HG02973 (cell line): ENCODE results near the gene PIK3C3.
"Not testable (repeated sequence)": the region's sequence is repeated elsewhere in the genome, so short reads cannot be mapped to it uniquely, and the experiment has no call there.

Experiments used
- ATAC-seq: cut with Tn5 transposase; IDR thresholded peaks from one replicate; pipeline ENCODE4 v1.9.1; 2021; ENCODE audit warnings: moderate library complexity; ENCODE audit not compliant: unreplicated experiment

Gene PIK3C3

DNA sequence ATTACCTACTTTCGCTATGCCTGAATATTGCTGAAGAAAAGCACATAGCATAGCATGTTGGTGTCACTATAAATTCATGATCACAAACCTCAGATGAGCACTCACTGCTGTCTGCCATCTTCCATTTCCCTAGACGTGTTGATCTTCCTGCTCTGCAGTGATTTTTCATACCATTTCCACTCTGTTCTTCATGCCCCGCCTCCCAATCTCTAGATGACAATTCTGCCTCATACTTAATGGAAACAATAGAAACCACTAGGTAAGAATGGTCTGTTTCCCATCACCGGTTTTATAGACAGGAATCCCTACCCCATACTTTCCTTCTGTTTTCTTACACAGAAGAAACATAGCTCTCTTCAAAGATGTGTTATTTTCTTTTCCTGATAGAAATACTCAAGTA is 63.8 kb downstream of the PIK3C3 start:
- no peak for ATAC-seq

DNA sequence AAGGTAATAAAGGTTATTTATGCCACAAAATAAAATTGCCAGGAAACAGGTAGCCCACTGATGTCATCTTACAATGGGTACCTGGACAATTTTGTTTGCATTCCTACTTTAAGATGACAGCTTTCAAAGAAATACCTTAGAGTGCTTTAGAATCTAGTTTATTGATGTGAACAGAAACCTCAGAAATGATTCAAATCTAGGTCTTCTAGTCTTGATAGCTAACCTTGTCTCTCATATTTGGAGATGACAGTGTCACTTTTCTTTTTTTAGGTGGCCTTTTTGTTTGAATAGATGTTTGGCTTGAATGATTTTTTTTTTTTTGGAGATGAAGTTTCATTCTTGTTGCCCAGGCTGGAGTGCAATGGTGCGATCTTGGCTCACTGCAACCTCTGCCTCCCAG is 69.1 kb downstream of the PIK3C3 start:
- peak; percentile 28 for ATAC-seq

DNA sequence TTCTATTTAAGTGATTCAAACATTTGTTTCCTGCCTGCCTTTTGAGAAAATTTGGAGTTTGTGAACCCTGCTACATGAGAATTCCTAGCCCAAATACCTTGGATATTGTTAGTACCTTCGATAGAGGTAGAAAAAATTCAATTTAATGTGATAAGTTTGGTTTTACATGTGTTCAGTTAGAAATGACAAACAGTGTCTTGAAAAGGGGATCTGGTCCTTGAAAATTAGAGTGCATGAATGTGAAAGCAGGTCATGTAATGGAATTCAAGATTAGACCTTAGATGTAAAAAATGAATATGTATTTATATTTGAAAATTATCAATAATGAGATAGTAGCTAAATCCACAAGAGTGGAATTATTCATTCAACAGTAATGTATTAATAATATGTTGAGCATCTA is 70.5 kb downstream of the PIK3C3 start:
- peak; percentile 33 for ATAC-seq

DNA sequence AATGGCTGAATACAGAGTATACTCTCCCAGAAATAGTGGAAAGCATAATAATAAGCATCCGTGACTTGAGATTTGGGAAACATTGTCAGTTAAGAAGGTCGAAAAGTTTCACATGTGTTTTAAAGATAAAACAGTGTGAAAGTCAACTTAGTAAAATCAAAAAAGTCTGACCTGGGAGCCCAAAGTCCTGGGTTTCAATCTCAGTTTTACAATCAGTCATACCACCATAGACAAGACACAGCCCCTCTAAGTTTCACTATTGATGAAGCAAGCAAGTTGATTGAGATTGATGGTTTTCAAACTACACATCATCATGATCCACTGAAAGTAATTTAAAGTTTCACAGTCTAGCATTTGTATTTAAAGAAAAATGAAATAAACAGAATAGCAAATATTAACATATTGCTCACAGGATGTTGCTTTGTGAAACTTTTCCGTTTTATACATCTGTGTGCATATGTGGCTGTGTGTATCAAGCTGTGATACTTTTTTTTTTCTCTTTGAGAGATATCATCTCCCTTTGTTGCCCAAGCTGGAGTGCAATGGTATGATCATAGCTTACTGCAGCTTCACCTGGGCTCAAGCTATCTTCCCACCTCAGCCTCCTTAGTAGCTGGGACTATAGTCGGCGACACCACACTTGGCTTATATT is 71.1 kb downstream of the PIK3C3 start:
- ATAC-seq: peak; percentile 89

DNA sequence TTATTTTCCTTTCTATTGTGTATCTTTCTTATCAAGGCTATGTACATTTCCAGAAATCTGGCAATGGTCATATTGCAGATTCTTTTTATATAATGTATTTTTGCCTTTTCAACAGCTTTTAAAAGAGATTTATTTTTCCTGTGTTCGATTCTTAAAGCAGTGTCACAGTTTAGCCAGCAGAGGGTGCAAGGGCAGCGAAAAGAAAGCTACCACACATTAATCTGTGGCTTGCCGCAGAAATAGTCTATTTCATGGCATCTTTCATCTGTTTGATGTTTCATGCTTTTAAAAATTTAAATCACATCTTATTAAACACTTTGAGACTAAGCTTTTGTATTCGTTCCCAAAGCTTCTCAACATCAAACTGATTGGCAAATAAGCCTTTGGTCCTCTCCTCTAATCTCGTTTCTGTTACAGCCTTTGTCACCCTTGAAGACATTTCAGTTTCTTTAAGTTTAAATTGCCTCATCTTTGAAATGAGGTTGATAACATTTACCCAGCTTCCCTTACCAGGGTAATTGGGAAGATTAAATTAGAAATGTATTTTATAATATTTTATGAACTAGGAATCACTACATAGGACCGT is 73.3 kb downstream of the PIK3C3 start:
- ATAC-seq: no peak

DNA sequence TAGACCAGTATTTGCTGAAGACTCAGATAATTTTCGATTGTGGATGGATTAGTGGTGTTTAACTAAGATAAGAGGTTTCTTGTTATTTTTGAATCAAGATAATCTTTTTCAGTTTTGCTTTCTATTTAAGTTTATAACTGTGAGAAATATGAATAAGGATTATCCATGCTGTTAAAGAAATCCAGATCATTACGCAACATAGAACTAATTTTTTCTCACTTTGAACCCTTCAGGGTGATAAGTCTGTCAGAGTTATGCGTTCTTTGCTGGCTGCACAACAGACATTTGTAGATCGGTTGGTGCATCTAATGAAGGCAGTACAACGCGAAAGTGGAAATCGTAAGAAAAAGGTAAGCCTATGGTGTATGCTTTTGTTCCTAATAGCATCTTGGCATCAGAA is 74.1 kb downstream of the PIK3C3 start:
- ATAC-seq: no peak

DNA sequence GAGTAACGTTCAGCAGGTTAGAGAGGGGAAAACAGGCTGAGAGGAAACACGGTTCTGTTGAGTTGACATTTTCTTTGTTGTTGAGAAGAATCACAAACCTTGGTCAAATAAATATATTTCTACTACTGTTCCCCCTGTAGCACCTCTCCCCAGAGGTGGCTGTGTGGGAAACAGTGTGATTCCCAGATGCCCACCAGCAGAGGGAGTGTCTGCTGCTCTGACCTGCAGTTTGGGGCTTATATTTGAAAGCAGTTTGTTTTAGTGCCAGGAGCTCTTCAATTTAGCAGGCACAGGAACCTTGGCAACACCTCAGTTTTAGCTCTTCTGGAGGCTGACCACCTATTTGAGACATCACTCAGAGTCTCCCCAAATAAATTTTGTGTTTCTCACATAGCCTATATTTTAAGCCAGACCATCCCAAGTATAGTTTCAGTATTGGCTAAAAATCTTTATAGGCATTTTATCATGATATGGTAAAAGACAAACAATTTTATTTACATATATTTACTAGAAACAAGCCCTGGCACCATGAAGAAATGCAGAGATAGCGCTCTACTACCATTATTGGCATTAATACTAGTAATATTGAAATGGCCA is 75.7 kb downstream of the PIK3C3 start:
- ATAC-seq: no peak

DNA sequence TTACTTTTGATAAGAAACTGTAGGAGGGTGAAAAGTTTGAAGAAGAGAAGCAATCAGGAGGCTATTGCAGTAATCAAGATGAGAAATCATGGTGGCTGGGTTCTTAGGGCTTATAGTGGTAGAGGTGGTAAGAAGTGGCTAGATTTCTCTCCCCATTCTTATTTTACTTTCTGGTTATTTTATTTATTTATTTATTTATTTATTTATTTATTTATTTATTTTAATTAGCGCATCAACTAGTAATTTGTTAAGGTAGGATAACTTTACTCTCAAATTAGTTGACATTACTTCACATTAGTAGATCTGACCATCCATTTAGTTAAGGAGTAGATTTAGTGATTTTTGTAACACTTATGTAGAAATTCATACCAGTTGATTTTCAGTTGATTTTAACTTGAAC is 77.4 kb downstream of the PIK3C3 start:
- no peak for ATAC-seq

DNA sequence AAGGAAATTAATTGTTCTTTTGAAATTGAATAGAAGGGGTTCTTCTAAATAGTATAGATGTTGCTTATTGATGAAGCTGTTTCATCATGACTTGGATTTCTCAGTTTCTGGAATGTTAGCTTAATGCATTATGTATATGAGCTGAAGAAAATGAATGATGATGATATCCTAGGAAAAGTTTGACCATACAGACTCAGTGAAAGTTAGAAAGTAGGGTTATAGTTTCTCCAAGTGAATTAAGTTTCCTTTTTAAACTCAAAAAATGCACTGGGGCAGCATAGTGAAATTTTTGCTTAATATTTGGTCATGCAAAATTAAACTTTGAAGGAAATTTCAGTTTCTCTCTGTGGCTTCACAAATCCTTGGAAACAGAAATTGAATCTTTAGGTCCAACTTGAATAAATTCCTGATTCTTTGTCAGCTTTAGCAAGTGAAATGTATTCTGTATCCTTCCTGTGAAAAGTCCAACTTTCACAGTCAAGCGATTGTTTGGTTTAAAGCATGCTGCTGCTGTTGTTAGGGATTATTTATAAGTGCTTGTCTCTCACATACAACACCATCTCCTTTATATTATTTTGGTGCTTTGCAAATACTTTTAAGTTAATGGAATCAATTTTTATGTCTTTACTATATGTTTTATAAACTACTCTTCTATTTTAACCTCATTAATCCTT is 78.2 kb downstream of the PIK3C3 start:
- no peak for ATAC-seq

DNA sequence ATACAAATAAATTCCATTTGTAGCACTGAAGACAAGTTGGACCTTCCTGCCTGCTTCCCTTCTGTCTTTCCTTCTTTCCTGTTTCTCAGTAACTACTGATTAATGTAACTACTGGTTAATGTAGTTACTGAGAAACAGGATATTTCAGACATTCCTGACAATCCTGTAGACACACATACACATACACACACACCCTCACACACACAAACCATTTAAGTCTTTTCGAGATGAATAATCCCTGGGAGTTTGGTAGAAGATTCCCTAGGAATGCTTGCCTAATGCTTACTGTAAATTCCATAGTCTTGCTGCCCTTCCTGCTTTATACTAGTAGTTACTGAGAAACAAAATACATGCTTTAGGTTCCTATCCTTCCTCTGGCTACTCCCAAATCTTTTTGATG is 83.9 kb downstream of the PIK3C3 start:
- no peak for ATAC-seq

DNA sequence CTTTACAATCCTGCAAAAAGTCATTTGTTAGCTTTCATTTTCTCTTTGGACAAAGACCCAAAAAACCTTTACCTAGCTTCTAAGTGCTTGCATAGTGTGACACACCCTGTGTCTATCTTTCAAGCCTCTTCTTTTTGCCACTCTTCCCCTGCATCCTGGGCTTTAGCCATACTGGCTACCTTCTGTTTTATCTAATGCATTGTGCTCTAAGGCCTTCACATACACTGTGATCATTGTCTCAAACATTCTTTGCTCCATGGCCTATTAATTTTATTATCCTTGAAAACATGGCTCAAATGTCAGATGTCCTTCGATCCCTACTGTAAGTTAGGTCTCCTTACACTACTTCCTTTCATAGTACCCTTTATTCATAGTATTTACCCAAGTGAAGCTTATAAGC is 84.4 kb downstream of the PIK3C3 start:
- no peak for ATAC-seq

DNA sequence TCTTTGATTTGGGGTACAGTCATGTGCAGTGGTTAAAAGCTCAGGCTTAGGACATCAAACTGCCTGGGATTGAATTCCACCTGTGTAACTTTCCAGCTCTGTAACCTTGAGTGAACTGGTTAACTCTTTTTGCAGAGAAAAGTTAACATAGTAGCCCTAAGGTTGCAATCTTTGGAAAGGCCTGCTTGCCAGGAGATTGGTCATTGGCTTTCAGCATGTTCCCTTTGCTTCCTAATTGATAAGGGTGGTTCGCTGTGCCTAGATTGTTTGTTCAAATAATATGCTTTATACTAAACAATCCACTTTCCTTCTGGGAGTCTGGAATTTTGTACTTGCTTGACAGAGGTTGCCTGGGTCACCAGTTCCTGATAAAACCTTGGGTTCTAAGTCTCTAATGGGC is 86.8 kb downstream of the PIK3C3 start:
- ATAC-seq: no peak

DNA sequence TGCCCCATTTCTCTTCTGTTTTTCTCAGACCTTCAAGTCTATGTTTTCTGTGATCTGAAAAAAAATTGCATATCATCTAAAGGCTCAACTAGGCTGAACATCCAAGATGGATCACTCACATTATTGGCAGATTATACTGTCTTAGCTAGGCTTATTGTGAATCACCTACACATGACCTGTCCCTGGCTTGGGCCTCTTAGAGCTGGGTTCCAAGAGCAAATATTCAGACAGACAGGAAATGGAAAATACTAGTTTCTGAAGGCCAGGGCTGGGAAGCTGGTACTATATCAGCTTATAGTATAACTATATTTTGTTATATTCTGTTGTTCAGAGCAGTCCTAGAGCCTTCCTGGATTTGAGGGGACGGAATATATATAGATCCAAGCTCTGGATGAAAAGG is 90.3 kb downstream of the PIK3C3 start:
- ATAC-seq: no peak

DNA sequence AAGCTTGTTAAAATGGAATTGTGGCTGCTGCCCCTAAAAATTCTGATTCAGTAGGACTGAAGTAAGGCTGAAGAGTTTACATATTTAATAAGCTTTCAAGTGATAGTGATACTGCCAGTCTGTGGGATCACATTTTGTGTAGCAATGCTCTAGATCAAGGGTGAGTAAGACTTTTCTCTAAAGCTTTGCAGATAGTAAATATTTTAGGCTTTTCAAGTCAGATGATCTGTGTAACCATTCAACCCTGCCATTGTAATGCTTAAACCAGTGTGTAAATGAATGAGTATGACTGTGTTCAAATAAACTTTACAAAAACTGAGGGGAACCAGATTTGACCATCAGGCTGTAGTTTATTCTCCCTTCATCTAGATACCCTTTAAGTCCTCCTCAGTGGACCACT is 92.7 kb downstream of the PIK3C3 start:
- no peak for ATAC-seq

DNA sequence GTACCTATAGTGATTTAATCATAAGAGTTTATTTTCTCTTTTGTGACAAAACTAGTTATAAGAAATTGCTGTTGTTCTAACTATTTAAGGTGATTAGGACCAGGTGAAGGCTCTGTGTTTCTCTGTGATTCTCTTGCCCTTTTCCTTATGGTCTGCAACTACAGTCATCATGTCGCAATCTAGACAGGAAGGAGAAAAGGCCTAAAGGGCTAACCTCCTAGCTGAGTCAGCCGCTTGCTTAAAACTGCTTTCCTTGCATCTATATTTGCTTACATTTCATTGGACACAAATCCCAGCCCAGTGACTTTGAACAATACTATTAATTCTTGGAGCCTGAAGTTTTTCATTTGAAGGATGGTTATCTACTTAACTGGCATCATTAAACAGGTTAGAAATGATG is 93.1 kb downstream of the PIK3C3 start:
- ATAC-seq: no peak

DNA sequence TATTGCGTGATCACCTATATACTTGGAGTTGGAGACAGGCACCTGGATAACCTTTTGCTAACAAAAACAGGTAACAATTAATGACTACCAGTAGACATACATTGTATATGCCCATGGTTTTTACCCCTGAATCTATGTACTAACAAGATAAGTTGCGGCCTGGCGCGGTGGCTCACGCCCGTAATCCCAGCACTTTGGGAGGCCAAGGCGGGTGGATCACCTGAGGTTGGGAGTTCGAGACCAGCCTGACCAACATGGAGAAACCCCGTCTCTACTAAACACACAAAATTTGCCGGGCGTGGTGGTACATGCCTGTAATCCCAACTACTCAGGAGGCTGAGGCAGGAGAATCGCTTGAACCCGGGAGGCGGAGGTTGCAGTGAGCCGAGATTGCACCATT is 94.5 kb downstream of the PIK3C3 start:
- not testable (repeated sequence) for ATAC-seq

DNA sequence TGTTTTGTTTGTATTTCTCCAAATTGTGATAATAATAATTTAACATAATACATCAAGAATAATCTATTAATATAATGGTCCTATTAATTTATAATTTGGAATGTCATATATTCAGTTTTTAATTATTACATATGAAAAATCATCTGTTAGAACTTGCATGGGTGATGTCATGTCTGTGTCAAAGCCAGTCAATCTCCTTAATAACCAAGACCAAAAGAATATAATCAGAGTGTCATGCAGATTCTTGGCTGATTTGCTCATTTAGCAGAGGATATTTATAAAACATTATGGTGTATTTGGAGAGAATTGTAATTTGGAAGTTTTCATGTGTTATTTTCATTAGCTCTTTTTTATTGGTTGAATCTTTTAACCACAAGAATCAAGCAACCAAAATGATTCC is 96.4 kb downstream of the PIK3C3 start:
- ATAC-seq: no peak

DNA sequence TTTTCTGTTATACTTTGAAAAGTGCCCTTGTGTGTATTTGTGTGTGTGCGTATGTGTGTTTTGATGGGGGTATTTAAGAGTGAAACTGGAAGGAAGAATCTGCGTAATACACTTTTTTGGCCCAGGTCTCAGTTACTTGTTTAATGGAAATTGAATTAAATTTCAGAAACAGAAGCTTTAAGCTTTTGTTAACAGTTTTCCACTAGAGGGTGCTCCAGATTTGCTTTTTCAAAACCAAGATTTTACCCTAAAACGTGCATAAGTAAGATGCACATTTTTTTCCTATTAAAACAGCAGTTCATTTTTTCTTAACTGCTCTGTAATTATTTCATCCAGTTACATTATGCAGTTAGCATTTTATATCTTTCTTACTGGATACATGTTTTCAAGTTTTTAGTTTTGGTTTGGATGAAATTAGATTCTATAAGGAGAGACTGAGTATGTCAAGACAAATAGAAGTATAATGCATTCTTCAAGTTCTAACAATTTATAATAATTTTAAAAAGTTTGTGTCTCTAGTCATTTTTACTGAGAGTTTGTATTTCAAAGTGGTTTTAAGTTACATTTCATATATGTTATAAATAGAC is 97.2 kb downstream of the PIK3C3 start:
- ATAC-seq: no peak

DNA sequence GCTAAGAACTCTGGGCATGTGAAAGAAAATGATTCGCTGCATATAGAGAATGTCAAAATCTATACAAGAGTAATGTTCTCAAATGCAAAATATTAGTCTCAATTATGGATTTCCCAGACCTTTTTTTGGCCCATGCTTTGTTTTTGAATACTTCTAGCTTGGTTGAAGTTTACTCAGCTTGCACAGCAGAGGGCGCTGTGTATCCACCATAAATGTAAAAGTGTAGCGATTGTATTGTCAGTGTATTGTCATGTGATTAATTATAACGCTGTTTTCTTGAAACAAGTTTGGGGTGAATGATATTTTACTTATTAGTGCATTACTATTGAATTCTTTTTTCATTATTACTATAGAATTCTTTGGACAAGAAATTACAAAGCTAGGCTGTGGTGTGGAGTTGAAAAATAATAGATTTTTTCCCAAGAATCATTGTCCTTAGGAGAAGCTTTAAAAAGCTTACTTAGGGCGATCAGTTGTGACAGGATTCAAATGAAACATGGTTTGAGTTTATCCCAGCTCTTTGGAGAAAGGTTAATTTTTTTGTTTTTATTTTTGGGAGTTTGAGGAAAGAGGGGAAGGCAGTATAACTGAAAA is 98.3 kb downstream of the PIK3C3 start:
- ATAC-seq: peak; percentile 94

DNA sequence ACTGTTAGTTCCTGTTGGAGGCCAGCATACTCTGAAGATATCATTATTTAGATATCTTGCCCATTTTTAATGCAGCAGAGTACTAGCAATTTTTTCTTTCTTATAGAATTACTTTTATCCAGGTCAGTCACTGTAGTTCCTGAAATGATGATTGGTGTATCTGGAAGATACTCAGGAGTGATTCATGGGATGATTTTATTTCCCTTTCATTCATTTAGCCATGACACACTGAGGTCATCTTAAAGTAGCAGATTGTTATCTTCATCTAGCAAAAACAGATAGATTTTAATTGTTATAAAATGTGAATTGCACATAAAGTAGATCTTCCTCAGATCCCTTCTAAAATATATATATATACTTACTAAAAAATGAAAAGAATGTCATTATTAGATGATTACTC is 109.1 kb downstream of the PIK3C3 start:
- ATAC-seq: no peak

DNA sequence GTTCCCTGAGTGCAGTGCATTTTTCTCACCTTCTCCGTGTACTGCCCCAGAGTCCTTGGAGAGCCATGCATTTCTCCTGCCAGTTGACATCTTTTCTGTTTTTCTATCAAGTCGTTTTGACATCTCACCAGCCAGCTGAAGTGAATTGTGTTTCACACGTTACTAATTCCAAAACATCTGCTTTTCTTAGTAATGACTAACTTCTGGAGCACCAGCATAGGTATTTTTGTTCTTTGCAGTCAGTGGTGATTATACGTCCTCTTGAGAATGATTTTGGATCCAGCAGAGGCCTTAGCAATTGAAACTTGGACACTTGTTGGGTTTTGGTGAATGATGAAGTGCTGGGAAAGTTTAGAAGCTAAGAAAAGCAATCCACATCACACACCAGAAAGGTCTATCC is 112.5 kb downstream of the PIK3C3 start:
- ATAC-seq: no peak
